AG09309 (cell line): ENCODE results near the gene FLVCR1.

Experiments used
- DNase-seq: peaks from one replicate; pipeline ENCODE4 v3.0.0-alpha.2; 2010; ENCODE audit warnings: low read depth
- H3K4me3 ChIP-seq: 2 replicates; pipeline ENCODE4 v1.5.1; 2011; ENCODE audit warnings: mild to moderate bottlenecking, low read depth, low read length, moderate library complexity; ENCODE audit not compliant: control insufficient read depth
- TF ChIP-seq, protein P1 (sequence below): IDR thresholded peaks from 2 replicates; pipeline ENCODE4 v1.5.1; 2011; ENCODE audit warnings: mild to moderate bottlenecking, low read depth, low read length, inconsistent platforms; ENCODE audit not compliant: insufficient read depth, control insufficient read depth; ENCODE audit errors: missing control alignments

Gene FLVCR1

DNA sequence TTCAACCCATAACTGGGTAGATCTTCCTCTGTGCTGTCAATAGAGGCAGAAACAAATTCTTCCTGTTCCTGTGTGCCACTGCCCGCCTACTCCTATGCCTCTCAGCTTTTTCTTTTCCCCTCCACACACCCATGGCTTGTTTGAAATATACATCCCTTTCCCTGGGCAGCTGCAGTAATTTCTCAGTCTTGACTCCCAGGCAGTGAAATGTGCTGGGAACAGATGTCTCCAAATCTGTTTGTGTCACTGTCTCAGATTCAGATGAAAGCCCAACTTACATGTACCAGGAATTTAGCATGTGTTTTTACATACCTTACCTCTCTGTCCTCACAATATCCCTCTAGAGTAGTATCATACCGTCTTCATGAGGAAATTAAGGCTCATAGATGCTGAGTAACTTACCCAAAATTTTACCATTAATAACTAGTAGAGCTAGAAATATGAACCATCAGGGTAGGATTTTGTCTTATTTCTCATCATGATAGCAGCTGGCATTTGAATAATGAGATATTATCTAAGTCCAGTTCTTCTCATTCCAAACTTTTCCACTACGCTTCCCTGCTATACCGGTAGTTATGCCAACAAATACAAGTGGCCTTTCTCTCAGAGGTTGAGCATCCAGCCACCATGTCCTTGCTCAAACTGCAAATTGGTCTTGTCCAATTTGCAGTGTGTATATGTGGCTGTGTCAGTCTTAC is 87.5 kb downstream of the FLVCR1 start:
- DNase-seq = no peak

DNA sequence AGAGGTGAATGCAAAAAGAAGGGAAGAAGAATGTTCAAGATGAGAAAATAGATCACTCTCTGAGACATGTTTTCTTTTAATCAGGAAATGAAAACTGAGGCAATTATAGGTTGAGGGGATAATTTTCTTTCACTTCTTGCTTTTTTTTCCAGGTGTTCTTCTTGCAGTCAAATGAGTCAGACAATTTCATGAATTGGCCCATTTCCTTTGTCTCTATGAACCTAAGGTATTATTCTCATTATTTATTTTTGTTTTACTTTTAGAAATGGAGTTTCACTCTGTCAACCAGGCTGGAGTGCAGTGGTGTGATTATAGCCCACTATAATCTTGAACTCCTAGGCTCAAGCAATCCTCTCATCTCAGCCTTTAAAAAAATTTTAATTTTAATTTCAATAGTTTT is 88.8 kb downstream of the FLVCR1 start:
- DNase-seq = no peak
- no peak overlapping the region for H3K4me3 ChIP-seq
- TF ChIP-seq, protein P1, sequence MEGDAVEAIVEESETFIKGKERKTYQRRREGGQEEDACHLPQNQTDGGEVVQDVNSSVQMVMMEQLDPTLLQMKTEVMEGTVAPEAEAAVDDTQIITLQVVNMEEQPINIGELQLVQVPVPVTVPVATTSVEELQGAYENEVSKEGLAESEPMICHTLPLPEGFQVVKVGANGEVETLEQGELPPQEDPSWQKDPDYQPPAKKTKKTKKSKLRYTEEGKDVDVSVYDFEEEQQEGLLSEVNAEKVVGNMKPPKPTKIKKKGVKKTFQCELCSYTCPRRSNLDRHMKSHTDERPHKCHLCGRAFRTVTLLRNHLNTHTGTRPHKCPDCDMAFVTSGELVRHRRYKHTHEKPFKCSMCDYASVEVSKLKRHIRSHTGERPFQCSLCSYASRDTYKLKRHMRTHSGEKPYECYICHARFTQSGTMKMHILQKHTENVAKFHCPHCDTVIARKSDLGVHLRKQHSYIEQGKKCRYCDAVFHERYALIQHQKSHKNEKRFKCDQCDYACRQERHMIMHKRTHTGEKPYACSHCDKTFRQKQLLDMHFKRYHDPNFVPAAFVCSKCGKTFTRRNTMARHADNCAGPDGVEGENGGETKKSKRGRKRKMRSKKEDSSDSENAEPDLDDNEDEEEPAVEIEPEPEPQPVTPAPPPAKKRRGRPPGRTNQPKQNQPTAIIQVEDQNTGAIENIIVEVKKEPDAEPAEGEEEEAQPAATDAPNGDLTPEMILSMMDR = no peak

More for the DNA sequence above, 87.5 kb downstream of the FLVCR1 start:
- no peak overlapping the region for H3K4me3 ChIP-seq
- TF ChIP-seq, protein P1 = no peak
